H9 (cell line): ENCODE data around the gene NOP9. TPM values are rescaled to one million over a fixed set of nuclear protein-coding genes. Genes with fewer than 3 reads are reported as not detected.

Source experiments
- DNase-seq: peaks from one replicate; pipeline ENCODE4 v3.0.0-alpha.2; 2017
- H2AFZ ChIP-seq: one replicate; pipeline ENCODE4 v1.6.1; 2013; ENCODE audit warnings: mild to moderate bottlenecking, low read length, control low read depth, moderate library complexity
- H2AK5ac ChIP-seq: 2 replicates; pipeline ENCODE4 v1.6.1; 2013; ENCODE audit warnings: low read length, control low read depth, mixed read lengths; ENCODE audit not compliant: insufficient read length
- H2BK120ac ChIP-seq: one replicate; pipeline ENCODE4 v1.6.1; 2013; ENCODE audit warnings: low read depth, mild to moderate bottlenecking, low read length, control low read depth, inconsistent platforms; ENCODE audit not compliant: poor library complexity, severe bottlenecking
- H2BK12ac ChIP-seq: 2 replicates; pipeline ENCODE4 v1.6.1; 2013; ENCODE audit warnings: low read length, control low read depth, mixed read lengths, low read depth; ENCODE audit not compliant: insufficient read length
- H2BK15ac ChIP-seq: 2 replicates; pipeline ENCODE4 v1.6.1; 2013; ENCODE audit warnings: low read depth, low read length, control low read depth
- H2BK20ac ChIP-seq: one replicate; pipeline ENCODE4 v1.6.1; 2013; ENCODE audit warnings: low read depth, mild to moderate bottlenecking, low read length, control low read depth, inconsistent platforms; ENCODE audit not compliant: poor library complexity, severe bottlenecking
- H2BK5ac ChIP-seq: 2 replicates; pipeline ENCODE4 v1.6.1; 2013; ENCODE audit warnings: low read length, control low read depth, mixed read lengths; ENCODE audit not compliant: insufficient read length
- H3K14ac ChIP-seq: 2 replicates; pipeline ENCODE4 v1.6.1; 2013; ENCODE audit warnings: low read length, control low read depth; ENCODE audit not compliant: insufficient read depth
- H3K18ac ChIP-seq: 2 replicates; pipeline ENCODE4 v1.6.1; 2013; ENCODE audit warnings: low read depth, mild to moderate bottlenecking, mixed read lengths, low read length, control low read depth; ENCODE audit not compliant: insufficient read length
- H3K23ac ChIP-seq: 2 replicates; pipeline ENCODE4 v1.6.1; 2013; ENCODE audit warnings: low read length, control low read depth, mixed read lengths, low read depth; ENCODE audit not compliant: insufficient read length
- H3K23me2 ChIP-seq: 2 replicates; pipeline ENCODE4 v1.6.1; 2013; ENCODE audit warnings: low read depth, mild to moderate bottlenecking, mixed read lengths, low read length, control low read depth; ENCODE audit not compliant: insufficient read length, poor library complexity, severe bottlenecking
- H3K27ac ChIP-seq: 2 replicates; pipeline ENCODE4 v1.5.1; 2013; ENCODE audit warnings: low read length, control low read depth, mixed read lengths, low read depth; ENCODE audit not compliant: insufficient read length
- H3K27me3 ChIP-seq: 2 replicates; pipeline ENCODE4 v1.6.1; 2013; ENCODE audit warnings: low read length, control low read depth, inconsistent platforms; ENCODE audit not compliant: insufficient read depth
- H3K4ac ChIP-seq: 2 replicates; pipeline ENCODE4 v1.6.1; 2013; ENCODE audit warnings: low read depth, mild to moderate bottlenecking, control low read depth, inconsistent platforms, low read length, moderate library complexity
- H3K4me1 ChIP-seq: 2 replicates; pipeline ENCODE4 v1.6.1; 2013; ENCODE audit warnings: low read length, control low read depth, inconsistent platforms; ENCODE audit not compliant: insufficient read depth
- H3K4me2 ChIP-seq: 2 replicates; pipeline ENCODE4 v1.6.1; 2013; ENCODE audit warnings: low read length, control low read depth, mixed read lengths; ENCODE audit not compliant: insufficient read length, insufficient read depth
- H3K56ac ChIP-seq: 2 replicates; pipeline ENCODE4 v1.6.1; 2013; ENCODE audit warnings: low read depth, mild to moderate bottlenecking, mixed read lengths, low read length, control low read depth; ENCODE audit not compliant: insufficient read length
- H3K79me1 ChIP-seq: 2 replicates; pipeline ENCODE4 v1.6.1; 2013; ENCODE audit warnings: low read depth, mild to moderate bottlenecking, moderate library complexity, low read length, control low read depth, inconsistent platforms; ENCODE audit not compliant: insufficient read depth, poor library complexity, severe bottlenecking
- H3K79me2 ChIP-seq: 2 replicates; pipeline ENCODE4 v1.6.1; 2013; ENCODE audit warnings: low read length, control low read depth, inconsistent platforms; ENCODE audit not compliant: insufficient read depth
- H3K9ac ChIP-seq: 2 replicates; pipeline ENCODE4 v1.6.1; 2013; ENCODE audit warnings: low read length, control low read depth, mixed read lengths; ENCODE audit not compliant: insufficient read length; ENCODE audit errors: extremely low read depth
- H3K9me3 ChIP-seq: one replicate; pipeline ENCODE4 v1.6.1; 2013; ENCODE audit warnings: low read depth, low read length, inconsistent platforms; ENCODE audit not compliant: control insufficient read depth
- H3T11ph ChIP-seq: one replicate; pipeline ENCODE4 v1.6.1; 2013; ENCODE audit warnings: mild to moderate bottlenecking, low read length, control low read depth, inconsistent platforms
- H4K20me1 ChIP-seq: one replicate; pipeline ENCODE4 v1.6.1; 2013; ENCODE audit not compliant: control insufficient read depth, insufficient read length, insufficient read depth
- H4K5ac ChIP-seq: 2 replicates; pipeline ENCODE4 v1.6.1; 2013; ENCODE audit warnings: low read depth, mild to moderate bottlenecking, mixed read lengths, low read length, control low read depth; ENCODE audit not compliant: insufficient read length
- H4K8ac ChIP-seq: replicated peaks from 2 replicates; pipeline ENCODE4 v1.6.1; 2013; ENCODE audit warnings: low read length, control low read depth, mixed read lengths, low read depth; ENCODE audit not compliant: insufficient read length
- H4K91ac ChIP-seq: 2 replicates; pipeline ENCODE4 v1.6.1; 2013; ENCODE audit warnings: low read depth, mild to moderate bottlenecking, moderate library complexity, mixed read lengths, low read length, control low read depth; ENCODE audit not compliant: insufficient read length
- H3K27ac Mint-ChIP-seq, 3 experiments: 2 replicates in 2 of 3; 3 replicates in 1 of 3; pipeline ENCODE4 v1.8.0; 2020 to 2021; ENCODE audit warnings: mixed read lengths in 3 of 3, mild to moderate bottlenecking in 1 of 3, moderate library complexity in 1 of 3
- H3K27me3 Mint-ChIP-seq: 2 replicates; pipeline ENCODE4 v1.8.0; 2021; ENCODE audit warnings: low read depth, mild to moderate bottlenecking, moderate library complexity, mixed read lengths
- H3K36me3 Mint-ChIP-seq, 3 experiments: 2 replicates in 2 of 3; 3 replicates in 1 of 3; pipeline ENCODE4 v1.8.0; 2020 to 2021; ENCODE audit warnings: low read depth in 3 of 3, mixed read lengths in 3 of 3; ENCODE audit not compliant: insufficient read depth in 1 of 3
- H3K4me1 Mint-ChIP-seq, 2 experiments: 2 replicates each; pipeline ENCODE4 v1.8.0; 2020; ENCODE audit warnings: mixed read lengths in 2 of 2
- H3K4me3 Mint-ChIP-seq, 2 experiments: 2 replicates in 1 of 2; 3 replicates in 1 of 2; pipeline ENCODE4 v1.8.0; 2020 to 2021; ENCODE audit warnings: mild to moderate bottlenecking in 2 of 2, mixed read lengths in 2 of 2, moderate library complexity in 1 of 2
- H3K9me3 Mint-ChIP-seq, 2 experiments: 2 replicates in 1 of 2; 3 replicates in 1 of 2; pipeline ENCODE4 v1.8.0; 2020; ENCODE audit warnings: mild to moderate bottlenecking in 2 of 2, mixed read lengths in 2 of 2, moderate library complexity in 1 of 2
- CTCF ChIP-seq: fragments of 200-600 bp; sonication (generic); conservative IDR thresholded peaks from 3 replicates; pipeline ENCODE4 v1.8.0; 2021; ENCODE audit warnings: antibody characterized with exemption, mild to moderate bottlenecking
- WGBS: extraction: QIAGEN DNeasy Blood & Tissue Kit; methylation state at CpG from one replicate; pipeline ENCODE4 v1.1.7; 2013; ENCODE audit warnings: missing lambda C conversion rate, low lambda C conversion rate, mixed read lengths; ENCODE audit not compliant: insufficient read length; ENCODE audit errors: extremely low coverage; 5-methylcytosine and 5-hydroxymethylcytosine counted together
- total RNA-seq: library from RNA; stranded (reverse); gene quantifications from 2 replicates; pipeline ENCODE4 v1.2.1, GENCODE V29; 2021

The NOP9 gene
- total RNA-seq, 1 experiment from 2014 or later: 34.7 TPM

- Mint-ChIP-seq H3K27ac (no peak overlapping the region; a peak in 1 of 7 replicates), H3K4me1 (peaks cover 2% of the 10 kb centered on the region in 2 experiments; a peak in 1 of 4 replicates), H3K27me3 (no peaks in the 10 kb centered on the region), H3K4me3 (no peak overlapping the region), H3K36me3 (no peaks in the 10 kb centered on the region), H3K9me3 (no peaks in the 10 kb centered on the region)
- no peak overlapping the region for H4K91ac ChIP-seq
- H4K5ac ChIP-seq: no peak overlapping the region
- H3K79me1 ChIP-seq: no peaks in the 10 kb centered on the region
- no peak overlapping the region for H3K23ac ChIP-seq
- no peak overlapping the region for H2AFZ ChIP-seq
- H2BK120ac ChIP-seq: no peak overlapping the region
- no peak overlapping the region for H3K14ac ChIP-seq
- no peaks in the 10 kb centered on the region for H3K27me3 ChIP-seq
- TF ChIP-seq CTCF: no peak
- H3K4me2 ChIP-seq: no peak overlapping the region
- no peak overlapping the region for H2BK15ac ChIP-seq
- no peak overlapping the region for H3K27ac ChIP-seq
- H3K23me2 ChIP-seq: no peaks in the 10 kb centered on the region
- no peak overlapping the region for H2BK20ac ChIP-seq
- H2BK5ac ChIP-seq: no peak overlapping the region
- no peak overlapping the region for H2BK12ac ChIP-seq
- no CpG with 5 or more reads among the region's 7 CpGs for whole genome bisulfite sequencing
- no peaks in the 10 kb centered on the region for H3K4me1 ChIP-seq
- H3K56ac ChIP-seq: no peak overlapping the region
- DNase-seq: no peak
- H3T11ph ChIP-seq: no peak overlapping the region
- H4K8ac ChIP-seq: no peak overlapping the region
- H3K9me3 ChIP-seq: no peaks in the 10 kb centered on the region
- H3K4ac ChIP-seq: no peak overlapping the region
- H4K20me1 ChIP-seq: no peaks in the 10 kb centered on the region
- H2AK5ac ChIP-seq: no peak overlapping the region
- no peaks in the 10 kb centered on the region for H3K79me2 ChIP-seq
- no peak overlapping the region for H3K18ac ChIP-seq
- no peak overlapping the region for H3K9ac ChIP-seq
These were observed 18.0 kb upstream of the NOP9 start for GRCh38 chr14:24281636-24282035.
